ENCODE results near the gene CA4. TPM values are rescaled to one million over a fixed set of nuclear protein-coding genes. Genes with fewer than 3 reads are reported as not detected.
A peak's percentile ranks its signal among the peaks of the same experiment; 100 is the strongest.

The CA4 gene
- total RNA-seq, 1 donor from 2014 or later = 72.8 TPM

GRCh38 chr17:60164164-60164563 is 14.4 kb downstream of the CA4 start:
- DNase-seq (no peak), ATAC-seq (no peak)
- Histone ChIP-seq H3K27ac (peak overlapping the region; percentile 74), H3K9me3 (no peaks in the 10 kb centered on the region), H3K4me1 (peaks cover 47% of the 10 kb centered on the region), H3K36me3 (no peaks in the 10 kb centered on the region), H3K27me3 (ENCODE audit: low read depth) (peaks cover 4% of the 10 kb centered on the region), H3K4me3 (no peak overlapping the region)
- TF ChIP-seq, protein P1, sequence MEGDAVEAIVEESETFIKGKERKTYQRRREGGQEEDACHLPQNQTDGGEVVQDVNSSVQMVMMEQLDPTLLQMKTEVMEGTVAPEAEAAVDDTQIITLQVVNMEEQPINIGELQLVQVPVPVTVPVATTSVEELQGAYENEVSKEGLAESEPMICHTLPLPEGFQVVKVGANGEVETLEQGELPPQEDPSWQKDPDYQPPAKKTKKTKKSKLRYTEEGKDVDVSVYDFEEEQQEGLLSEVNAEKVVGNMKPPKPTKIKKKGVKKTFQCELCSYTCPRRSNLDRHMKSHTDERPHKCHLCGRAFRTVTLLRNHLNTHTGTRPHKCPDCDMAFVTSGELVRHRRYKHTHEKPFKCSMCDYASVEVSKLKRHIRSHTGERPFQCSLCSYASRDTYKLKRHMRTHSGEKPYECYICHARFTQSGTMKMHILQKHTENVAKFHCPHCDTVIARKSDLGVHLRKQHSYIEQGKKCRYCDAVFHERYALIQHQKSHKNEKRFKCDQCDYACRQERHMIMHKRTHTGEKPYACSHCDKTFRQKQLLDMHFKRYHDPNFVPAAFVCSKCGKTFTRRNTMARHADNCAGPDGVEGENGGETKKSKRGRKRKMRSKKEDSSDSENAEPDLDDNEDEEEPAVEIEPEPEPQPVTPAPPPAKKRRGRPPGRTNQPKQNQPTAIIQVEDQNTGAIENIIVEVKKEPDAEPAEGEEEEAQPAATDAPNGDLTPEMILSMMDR (IDR thresholded peaks at IDR 0.05) = no peak
- intact Hi-C loops (cut with DNase I) = no loop called here

DNA sequence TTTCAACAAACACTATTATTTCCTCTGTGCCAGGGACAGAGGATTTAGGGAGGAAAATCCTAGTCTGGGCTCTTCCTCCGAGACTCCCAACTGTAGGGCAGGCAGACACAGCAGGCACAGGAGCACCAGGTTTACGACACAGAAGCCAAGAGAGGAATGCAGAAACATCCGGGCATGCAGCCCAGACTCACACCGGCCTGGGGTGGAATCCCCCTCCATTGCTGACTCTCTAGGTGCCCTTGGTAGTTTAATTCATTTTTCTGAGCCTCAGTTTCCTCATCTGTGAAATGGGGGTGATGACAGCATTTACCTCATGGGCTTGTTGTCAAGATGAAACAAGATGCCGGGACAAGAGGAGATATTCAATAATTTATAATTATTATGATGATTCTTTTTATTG is 14.9 kb downstream of the CA4 start:
- Histone ChIP-seq H3K36me3 (no peaks in the 10 kb centered on the region), H3K27ac (peak overlapping the region; percentile 74), H3K4me3 (no peak overlapping the region), H3K9me3 (no peaks in the 10 kb centered on the region), H3K27me3 (ENCODE audit: low read depth) (peaks cover 3% of the 10 kb centered on the region), H3K4me1 (peaks cover 52% of the 10 kb centered on the region)
- no peak for DNase-seq
- TF ChIP-seq, protein P1 (IDR thresholded peaks at IDR 0.05) = no peak
- intact Hi-C loops (cut with DNase I) = no loop called here
- no peak for ATAC-seq

DNA sequence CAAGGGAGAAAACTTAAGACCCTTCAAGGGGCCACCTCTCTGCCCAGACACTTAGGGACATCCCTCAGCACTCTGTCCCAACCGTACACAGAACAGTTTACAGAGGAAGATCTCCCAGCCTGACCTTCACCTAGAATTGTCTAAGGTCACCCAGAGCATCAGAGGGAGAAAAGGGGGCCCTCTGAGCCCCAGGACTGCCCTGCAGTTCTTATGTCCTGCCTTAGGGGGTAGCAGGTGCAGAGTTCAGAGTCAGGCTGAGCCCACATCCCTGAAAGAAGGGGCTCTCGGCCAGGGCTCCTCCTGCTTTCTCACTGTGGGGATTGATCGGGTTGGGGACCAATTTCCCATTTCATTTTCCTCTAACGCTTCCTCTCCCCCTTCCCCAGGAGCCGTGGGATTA is 15.4 kb downstream of the CA4 start:
- H3K4me3 ChIP-seq = no peak overlapping the region
- intact Hi-C loops (cut with DNase I) = no loop called here
- peaks cover 57% of the 10 kb centered on the region for H3K4me1 ChIP-seq
- H3K27me3 ChIP-seq (ENCODE audit: low read depth) = no peaks in the 10 kb centered on the region
- no peak for ATAC-seq
- H3K27ac ChIP-seq = no peak overlapping the region
- no peak for DNase-seq
- H3K9me3 ChIP-seq = no peaks in the 10 kb centered on the region
- H3K36me3 ChIP-seq = no peaks in the 10 kb centered on the region
- TF ChIP-seq, protein P1 (IDR thresholded peaks at IDR 0.05) = no peak

GRCh38 chr17:60165971-60166370 is 16.2 kb downstream of the CA4 start:
- DNase-seq (no peak), ATAC-seq (no peak)
- H3K27me3 ChIP-seq (ENCODE audit: low read depth) = no peaks in the 10 kb centered on the region
- intact Hi-C loops (cut with DNase I) = no loop called here
- H3K9me3 ChIP-seq = no peaks in the 10 kb centered on the region
- TF ChIP-seq, protein P1 (IDR thresholded peaks at IDR 0.05) = no peak
- no peak overlapping the region for H3K4me3 ChIP-seq
- no peak overlapping the region for H3K27ac ChIP-seq
- H3K36me3 ChIP-seq = no peaks in the 10 kb centered on the region
- H3K4me1 ChIP-seq = peaks cover 63% of the 10 kb centered on the region

DNA sequence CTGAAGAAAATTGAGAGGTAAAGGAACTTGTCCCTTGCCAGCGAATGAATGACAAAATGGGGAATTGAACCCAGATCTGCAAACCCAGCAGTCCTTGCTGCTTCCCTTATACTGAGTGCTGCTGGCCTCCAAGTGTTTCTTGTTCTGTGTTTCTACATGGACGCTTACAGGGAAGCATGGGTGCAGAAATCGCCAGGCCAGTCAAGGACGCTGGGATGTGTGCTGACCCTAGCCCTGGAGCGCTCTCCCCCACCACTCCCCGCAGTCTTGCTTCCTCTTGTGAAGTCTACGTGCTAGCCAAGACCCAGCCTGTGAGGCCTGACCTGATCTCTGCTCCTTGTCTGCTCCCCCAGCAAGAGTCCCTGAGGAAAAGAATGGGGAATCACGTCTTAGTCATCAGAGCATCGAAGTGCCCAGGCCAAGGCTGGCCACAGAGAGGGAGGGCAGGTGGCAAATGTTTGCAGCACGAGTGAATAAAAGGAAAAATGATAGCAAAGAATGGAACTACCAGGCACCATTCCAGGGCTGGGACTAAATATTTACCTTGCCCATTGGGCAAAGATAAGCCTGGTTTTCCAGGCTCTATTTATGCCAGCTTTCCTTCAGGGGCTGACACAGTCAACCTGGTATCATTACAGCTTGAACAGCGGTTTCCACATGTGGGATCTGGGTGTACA is 17.4 kb downstream of the CA4 start:
- H3K36me3 ChIP-seq = no peaks in the 10 kb centered on the region
- no peak overlapping the region for H3K4me3 ChIP-seq
- peaks cover 63% of the 10 kb centered on the region for H3K4me1 ChIP-seq
- H3K27me3 ChIP-seq (ENCODE audit: low read depth) = no peaks in the 10 kb centered on the region
- no peak for ATAC-seq
- DNase-seq = no peak
- no peaks in the 10 kb centered on the region for H3K9me3 ChIP-seq
- TF ChIP-seq, protein P1 (IDR thresholded peaks at IDR 0.05) = no peak
- no peak overlapping the region for H3K27ac ChIP-seq
- intact Hi-C loops (cut with DNase I) = no loop called here

All from lower lobe of right lung (tissue), 2 donors.